ENCODE results near the gene SLC47A1.
"Not testable (repeated sequence)": the region's sequence is repeated elsewhere in the genome, so short reads cannot be mapped to it uniquely, and the experiment has no call there.

Gene SLC47A1

DNA sequence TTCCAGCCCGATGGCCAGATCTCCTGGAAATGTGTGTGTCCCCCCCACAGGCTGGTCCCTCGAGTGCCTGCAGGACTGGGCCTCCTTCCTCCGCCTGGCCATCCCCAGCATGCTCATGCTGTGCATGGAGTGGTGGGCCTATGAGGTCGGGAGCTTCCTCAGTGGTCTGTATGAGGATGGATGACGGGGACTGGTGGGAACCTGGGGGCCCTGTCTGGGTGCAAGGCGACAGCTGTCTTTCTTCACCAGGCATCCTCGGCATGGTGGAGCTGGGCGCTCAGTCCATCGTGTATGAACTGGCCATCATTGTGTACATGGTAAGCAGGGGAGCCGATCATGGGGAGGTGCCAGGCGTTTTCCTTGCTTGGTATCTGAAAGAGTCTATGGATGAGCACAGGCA, 22.1 kb downstream of the SLC47A1 start:
- no peak for DNase-seq

DNA sequence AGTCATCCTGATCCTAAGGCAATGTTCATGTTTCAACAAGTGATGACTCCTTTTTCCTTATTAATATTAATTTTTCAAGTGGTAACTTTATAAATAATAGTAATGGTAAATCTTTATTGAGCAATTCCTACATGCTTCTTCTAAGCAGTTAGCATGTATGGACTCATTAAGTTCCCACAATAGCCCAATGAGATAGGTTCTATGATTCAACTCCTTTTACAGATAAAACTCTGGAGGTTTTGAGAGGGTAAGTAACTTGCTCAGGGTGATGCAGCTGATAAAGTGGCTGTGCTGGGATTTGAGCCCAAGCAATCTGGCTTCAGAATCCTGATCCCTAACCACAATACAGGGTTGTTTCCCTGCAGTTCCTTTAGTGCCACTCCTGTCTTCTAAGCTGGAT, 25.3 kb downstream of the SLC47A1 start:
- no peak for DNase-seq

DNA sequence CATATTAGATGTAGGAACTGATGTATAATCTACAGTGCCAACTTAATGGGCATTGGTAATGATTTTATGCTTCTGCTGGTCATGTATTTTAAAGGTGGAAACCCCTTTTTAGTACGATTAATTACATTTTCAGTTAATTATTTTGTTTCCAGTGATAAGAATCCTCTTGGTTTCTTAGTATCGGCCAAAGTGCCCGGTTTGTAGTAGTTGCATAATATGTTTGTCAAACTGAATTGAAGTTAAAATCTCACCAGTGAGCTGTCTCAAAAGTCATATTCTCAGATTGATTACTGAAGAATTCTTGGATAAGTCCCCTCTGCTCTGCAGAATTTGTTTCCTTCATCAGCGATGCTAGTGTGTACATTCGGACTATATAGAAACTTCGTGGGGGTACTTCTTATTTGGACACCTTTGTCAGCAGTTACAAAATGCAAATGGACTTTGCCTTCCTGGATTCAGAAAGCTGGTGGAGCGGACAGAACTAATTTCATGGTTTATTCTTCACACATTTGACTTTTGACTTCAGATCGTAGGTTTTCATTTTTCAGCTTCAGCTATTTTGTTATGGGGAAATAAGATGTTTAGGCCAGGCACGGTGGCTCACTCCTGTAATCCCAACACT, 28.2 kb downstream of the SLC47A1 start:
- no peak for DNase-seq

DNA sequence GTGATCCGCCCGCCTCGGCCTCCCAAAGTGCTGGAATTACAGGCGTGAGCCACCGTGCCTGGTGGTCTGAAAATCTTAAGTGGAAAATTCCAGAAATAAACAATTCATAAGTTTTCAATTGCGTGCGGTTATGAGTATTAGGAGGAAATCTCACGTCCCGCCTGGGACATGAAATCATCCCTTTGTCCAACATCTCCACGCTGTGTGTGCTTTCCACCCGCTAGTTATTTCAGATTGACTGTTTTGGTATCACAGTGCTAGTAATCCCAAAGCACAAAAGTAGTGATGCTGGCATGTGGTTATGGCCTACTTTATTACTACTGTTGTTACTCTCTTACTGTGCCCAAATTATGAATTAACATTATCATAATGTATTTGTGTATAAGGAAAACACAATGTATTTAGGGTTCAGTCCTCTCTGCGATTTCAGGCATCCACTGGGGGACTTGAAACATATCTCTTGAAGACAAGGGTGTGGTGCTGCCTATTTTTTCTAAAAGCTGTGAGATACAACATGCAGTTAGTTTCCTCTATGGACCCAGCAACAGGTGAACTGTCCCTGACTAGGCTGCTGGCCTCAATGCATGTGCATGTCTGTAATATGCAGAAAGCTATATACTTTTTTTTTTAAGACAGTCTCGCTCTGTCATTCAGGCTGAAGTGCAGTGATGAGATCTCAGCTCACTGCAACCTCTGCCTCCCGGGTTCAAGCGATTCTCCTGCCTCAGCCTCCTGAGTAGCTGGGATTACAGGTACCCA, 32.3 kb downstream of the SLC47A1 start:
- DNase-seq: no peak

DNA sequence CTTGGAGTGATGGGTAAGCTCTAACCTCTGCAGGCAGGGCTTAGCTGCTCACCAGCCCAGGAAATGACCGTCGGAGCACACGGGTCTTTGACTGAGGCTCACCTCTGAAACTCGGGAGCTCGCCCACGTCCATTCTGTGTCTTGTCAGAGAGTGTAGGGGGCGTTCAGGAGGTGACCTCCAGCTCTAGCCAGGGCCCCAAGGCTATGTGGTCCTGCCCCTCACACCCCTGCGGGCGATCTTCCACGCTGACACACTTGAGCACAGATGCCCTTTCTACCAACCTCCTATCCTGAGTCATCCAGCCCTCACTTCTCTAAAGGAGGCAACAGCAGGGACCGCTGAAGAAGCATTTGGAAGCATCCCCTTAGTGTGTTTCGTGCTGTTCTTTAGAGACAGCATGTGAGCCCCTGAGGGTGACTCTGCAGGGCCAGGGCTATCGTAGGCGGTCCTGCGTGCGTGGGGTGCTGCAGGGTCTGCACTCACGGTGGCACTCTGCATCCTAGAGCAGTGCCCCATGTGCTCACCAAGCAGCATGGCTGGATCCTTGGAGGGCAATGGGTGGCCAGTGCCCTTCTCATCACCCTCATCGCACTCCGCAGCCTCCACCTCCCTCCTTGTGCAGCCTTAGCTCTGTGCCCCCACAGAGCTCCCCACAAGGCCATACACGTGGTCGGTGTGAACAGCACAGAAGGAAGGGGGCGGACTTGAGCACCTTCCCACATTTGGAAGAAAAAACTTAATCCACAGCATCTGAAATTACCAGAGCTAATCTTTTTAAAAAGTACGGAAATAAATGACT, 33.8 kb downstream of the SLC47A1 start:
- DNase-seq: no peak

DNA sequence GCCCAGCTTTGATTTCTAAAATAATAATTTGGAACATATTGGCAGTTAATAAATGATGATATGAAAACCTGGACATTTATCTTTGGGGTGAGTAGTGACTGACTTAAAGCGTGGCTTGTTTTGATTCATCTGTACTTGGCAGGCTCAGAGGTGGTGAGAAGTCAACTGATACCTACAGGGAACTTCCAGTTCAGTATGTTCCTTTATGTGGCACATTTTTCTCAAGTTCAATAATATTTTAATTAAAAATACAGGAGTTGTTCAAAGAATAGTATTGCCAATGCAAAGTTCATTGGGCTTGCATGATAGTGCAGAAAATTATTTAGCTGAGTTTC, 34.3 kb downstream of the SLC47A1 start:
- no peak for DNase-seq

DNA sequence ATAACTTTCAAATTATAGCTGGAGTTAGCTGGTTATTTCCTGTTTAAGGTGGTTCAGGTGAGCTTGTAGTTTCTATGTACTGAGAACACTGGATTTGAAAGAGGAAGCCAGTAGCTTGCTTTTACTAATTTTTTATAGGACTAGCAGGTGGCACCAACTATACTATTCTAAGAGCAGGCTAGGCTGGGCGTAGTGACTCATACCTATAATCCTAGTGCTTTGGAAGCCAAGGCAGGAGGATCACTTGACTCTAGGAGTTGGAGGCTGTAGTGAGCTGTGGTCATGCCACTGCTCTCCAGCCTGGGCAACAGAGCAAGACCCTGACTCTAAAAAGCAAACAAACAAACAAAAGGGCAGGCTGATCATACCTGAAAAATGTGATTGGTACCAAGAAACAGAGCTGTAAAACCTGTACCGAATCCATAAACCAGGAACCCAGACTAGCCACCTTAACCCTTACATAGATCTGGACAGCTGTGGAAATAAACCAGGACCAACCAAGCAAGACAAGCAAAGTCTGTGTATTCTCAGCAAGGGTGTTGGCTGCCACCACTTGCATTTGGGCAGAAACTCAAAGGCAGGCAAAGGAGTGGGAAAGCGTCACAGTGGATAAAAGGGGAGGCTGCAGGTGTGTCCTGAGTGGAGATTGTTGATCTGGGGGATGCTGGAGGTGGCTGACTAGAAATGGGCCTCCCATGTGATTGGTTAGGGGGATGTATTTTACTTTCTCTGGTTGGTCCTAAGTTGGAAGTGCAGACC, 36.3 kb downstream of the SLC47A1 start:
- DNase-seq: no peak

DNA sequence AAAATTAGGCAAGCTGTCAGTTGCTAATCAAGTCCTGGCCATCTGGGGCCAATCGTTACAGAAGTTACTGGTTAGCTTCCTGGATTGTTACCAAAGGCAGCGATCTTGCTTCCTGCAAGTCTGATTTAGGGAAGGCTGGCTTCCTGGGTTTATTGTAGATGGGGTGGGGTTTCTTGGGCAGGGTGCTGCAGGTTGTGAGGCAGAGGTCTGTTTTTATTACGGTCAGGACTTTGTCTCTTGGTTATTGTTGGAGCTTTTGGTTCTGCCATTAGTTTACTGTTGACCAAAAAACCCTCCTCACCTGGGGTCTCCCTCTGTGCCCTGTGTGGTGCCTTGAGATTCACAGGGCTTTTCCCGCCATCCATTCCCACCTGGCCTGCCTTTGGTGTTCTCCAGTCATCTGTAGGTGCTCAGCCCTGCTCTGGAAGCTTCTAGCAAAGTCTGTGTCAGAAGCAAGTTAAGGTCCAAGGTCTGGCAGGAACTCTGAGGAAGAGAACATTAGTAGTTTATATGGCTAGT, 36.9 kb downstream of the SLC47A1 start:
- no peak for DNase-seq

DNA sequence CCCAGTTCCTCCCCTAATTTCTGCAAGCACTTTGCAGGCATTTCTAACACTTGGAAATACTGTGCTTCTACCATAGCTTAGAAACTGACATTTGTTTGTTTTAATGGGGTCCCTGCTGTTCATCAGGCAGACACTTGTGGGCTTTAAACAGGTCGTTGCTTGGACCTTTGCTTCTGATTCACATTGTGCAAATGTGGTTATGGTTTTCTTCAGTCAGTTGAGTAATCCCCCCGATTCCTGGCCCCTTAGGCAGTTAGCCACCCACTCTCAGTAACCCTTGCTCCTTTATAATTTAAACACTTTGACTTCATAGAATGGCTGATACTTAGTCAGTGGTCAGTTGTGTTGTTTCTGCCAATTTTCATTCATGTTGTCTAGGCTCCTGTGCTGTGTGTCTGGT, 39.4 kb downstream of the SLC47A1 start:
- DNase-seq: no peak

DNA sequence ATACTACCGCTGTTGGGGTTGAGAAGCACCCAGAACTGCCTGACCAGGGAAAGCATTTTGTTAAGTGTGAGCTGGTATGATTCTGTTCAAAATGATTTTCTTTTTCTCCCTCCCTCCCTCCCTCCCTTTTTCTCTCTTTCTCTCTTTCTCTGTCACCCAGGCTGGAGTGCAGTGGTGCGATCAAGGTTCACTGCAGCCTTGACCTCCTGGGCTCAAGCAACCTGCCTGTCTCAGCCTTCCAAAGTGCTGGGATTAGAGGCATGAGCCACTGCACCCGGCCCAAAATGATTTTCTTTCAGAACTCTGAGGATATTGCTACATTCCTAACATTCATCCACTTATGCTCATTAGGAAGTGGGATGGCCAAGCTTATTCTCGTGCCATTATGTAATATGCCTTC, 41.3 kb downstream of the SLC47A1 start:
- DNase-seq: no peak

DNA sequence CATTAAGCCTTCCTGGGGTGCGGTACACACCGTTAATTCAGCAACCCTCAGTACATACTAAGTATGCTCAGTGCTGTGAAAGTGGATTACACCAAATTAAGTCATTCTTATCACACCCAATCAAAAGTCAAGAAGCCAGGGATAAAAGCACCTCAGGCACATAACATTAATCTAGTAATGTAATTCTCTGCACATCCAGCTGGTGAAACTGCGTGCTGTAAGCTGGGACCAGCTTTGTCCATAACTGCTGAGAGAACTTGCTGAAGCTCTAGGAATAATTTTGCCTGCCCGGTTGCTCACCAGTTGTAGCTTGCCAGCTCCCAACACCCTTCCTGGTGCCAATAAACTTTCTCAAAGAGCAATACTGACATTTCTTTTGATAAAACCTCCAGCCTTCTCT, 44.9 kb downstream of the SLC47A1 start:
- no peak for DNase-seq

DNA sequence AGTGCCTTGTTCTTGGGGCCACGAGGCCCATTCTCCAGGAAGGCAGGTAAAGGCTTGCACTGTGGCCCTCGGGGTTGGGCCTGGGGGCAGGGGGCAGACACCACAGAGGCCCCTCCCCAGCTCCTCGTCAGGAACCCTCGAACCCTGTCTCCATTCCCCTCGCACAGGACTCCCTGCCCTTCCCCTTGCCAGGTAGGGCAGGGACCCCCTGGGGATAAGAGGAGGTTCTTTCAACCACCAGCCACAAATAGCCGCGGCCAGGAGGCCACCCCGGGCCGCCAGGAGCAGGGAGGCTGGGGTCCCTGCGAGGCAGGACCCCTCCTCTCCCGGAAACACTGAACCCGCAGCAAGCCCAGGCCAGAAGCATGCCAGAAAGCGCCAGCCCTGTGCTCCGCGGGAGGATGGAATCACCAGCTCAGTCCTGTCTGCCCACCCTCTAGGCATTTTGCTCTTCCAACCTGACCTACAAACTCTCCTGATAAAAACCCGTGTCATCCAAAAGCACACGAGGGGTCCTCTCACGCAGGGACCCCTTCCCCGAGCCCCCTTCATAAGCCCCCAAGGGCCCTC, 45.6 kb downstream of the SLC47A1 start:
- DNase-seq: no peak

DNA sequence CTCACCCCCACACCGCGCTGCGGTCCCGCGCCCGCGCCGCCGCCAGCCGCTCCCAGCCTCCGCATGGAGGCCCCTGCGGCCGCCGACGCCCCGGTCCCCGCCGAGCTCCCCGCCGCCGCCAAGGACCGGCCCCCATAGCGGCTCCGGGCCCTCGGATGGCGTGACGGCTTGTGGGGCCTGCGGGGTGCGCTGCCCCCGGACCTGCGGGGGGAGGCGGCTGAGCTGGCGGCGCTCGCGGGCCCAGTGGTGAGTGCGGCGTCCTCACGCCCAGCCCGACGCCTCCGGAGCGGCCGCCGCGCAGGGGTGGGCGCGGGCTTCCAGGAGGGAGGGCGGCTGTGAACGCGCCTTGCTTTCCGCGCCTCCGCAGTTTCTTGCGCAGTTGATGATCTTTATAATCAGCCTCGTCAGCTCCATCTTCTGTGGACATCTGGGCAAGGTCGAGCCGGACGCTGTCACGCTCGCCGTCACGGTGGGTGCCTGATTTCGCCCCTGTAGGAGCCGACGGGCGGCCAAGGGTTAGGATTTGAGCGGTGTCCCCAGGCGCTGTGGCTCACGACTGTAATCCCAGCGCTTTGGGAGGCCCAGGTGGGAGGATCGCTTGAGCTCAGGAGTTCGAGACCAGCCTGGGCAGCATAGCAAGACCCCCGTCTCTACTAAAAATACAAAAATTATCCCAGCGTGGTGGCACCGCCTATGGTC, 46.4 kb downstream of the SLC47A1 start:
- DNase-seq: peak in 1 of 2 donors; percentile 5

DNA sequence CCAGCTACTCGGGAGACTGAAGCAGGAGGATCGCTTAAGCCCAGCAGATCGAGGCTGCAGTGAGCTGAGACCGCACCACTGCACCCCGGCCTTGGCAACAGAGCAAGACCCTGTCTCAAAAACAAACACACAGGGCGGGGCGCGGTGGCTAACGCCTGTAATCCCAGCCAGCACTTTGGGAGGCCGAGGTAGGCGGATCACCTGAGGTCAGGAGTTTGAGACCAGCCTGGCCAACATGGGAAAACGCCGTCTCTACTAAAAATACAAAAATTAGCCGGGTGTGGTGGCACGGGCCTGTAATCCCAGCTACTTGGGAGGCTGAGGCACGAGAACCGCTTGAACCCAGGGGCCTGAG, 46.9 kb downstream of the SLC47A1 start:
- DNase-seq: not testable (repeated sequence)

DNA sequence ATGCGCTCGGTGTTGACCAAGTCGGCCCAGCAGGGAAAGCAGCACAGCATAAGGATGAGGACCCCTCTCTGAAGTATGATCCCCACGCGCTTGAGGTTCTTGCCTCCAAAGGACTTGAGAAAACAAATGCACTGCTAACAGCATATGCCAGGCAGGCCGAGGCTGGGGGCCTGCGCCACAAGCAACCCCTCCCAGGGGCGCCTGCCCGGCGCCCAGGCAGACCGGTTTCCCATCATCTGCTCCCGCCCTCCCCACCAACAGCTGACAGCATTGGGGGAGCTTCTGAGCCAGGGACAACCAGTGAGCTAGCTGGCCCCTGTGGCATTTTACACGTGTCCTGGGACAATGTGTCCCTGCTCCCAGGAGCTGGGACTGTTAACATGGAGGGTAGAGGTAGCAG, 48.5 kb downstream of the SLC47A1 start:
- DNase-seq: not testable (repeated sequence)

DNA sequence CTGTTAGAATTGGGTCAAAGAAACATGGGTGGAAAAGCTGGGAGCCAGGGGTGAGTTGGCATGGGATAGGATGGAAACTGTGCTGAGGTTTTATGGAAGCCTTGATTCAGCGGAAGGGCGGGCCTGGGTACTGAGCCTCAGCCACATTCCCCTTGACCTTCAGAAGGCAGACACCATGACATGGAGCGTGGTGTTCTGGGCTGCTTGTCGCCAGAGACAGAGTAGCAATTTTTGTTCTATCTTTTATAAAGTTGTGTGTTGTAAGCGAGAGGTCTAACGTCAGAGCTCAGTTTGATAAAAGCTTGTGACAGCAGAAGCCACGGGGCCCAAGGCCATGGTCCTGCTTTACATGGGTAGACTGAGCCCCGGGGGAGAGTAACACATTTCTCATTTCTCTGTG, 50.2 kb downstream of the SLC47A1 start:
- DNase-seq: no peak

DNA sequence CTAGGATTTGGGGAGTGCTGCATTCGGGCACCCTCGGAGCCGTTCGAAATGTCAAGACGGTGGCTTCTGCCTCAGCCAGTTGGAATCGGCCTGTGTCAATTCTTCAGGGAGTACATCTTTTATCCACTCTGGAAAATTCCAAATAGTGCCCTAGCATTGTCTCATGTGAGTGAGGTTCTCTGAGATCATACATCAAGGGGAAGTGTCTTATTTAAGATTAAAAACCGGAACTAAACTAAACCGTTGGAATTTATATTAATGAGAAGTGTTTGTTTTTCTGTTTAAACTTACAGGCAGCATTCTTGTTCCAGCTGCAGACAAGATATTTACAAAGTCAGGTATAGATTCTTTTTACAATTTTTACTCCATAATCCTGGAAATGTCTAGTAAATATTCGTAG, 56.8 kb downstream of the SLC47A1 start:
- DNase-seq: no peak

DNA sequence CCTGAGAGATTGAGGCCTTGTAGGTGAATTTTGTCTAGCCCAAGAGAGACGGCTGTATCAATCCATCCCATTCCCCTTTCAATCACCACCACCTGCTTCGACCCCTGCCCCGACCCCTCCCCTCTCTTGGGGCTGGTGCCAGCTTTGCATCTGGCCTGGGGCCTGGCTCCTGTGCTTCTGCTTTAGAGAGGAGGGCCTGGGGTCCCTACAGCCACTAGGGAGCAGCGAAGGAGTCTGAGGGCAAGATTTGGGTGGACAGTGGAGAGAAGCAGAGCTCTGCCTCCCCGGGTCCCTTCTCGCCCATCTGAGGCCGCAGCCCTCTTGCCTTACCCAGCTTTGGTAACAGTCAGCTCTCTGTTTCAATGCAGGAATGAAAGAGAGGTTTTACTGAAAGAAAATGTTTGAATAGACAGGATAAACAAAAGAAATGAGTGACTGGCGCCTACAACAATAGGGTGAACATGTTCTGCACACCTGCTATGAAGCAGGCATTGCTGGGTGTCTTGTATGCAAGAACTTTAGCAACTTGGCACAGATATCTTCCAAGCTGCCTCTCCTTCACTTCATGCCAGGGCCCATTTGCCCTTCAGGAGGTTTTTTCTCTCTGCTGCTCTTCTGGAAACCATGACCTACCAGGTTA, 57.4 kb downstream of the SLC47A1 start:
- DNase-seq: no peak

DNA sequence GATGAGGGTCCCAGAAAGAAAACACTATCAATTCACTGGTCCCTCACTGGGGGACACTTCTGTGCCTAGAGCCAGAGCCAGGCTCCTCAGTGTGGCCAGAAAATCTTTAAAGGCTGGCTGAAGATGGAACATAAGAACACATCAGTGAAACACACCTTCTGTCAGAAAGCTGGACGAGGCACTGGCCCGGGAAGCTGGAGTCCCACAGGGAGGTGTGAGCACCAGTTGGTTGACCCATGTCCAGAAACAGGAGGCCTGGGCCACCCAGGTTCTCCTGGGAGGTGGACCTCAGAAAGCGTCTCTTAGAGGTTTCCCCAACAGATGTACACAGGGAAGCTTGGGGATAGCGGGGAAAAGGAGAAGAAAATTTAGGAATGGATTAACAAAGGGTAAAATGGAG, 58.7 kb downstream of the SLC47A1 start:
- DNase-seq: no peak

DNA sequence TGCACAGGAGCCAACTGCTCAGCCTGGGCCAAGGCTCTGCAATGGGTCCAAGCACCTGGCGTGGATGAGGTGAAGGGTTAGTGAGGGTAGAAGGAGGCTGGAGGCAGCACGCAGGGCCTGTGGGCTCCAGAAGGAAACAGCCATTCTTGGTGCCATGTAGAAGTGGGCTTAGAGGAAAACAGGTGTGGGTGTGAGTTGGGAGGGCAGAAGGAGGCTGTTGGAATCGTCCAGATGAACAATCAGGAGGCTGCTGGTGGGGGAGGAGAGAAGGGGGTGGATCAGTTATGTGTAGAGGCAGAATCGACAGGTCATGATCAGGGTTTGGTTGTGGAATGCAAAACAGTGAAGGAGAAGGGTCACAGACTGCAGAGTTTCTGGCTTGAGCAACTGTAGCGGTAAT, 63.2 kb downstream of the SLC47A1 start:
- DNase-seq: no peak

DNA sequence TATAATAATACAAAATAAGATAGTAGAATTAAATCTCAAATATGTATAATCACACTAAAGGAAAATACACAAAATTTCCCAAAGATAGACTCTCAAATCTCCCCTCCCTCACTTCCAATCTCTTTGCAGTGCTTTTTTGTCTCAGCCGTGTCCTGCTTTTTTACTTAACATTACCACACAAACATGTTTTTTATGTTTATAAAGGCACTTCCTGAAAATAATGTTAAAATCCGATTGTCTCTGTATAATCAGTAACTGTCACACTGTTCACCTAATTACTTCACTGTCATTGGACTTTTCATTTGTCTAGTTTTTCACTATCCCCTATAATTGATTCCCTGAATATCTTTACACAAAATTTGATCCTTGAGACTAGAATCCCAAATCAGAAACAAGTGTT, 76.7 kb downstream of the SLC47A1 start:
- no peak for DNase-seq

DNA sequence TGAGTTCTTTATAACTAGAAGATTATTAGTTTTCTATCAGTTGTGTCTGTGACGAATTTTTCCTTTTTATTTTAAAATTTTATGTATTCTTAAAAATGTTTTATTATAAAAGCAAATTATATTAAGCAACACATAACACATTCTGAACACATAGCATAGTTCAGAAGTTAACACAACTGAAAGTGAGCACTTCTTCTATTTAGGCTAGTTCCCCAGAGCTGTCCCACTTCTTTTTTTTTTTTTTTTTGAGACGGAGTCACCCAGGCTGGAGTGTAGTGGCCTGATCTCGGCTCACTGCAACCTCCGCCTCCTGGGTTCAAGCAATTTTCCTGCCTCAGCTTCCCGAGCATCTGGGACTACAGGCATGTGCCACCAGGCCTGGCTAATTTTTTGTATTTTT, 77.2 kb downstream of the SLC47A1 start:
- no peak for DNase-seq

Data from stimulated activated CD4-positive, alpha-beta T cell treated with anti-CD3 and anti-CD28 coated beads, Interleukin-2, amount 100 ng/mL, for 24 hours (primary cell).